Mammary epithelial cell (primary cell): Measurements from ENCODE around the gene DPAGT1.
"Not testable (repeated sequence)": the region's sequence is repeated elsewhere in the genome, so short reads cannot be mapped to it uniquely, and the experiment has no call there.

Source experiments
- CTCF ChIP-seq, 2 donors: IDR thresholded peaks in 1 of 2; conservative IDR thresholded peaks in 1 of 2; 2 replicates each; pipeline ENCODE4 v1.5.1; 2011 to 2012; ENCODE audit warnings: inconsistent platforms in 2 of 2, low read length in 2 of 2, mild to moderate bottlenecking in 2 of 2, control low read depth in 1 of 2, low read depth in 1 of 2; ENCODE audit not compliant: insufficient read depth in 1 of 2; ENCODE audit errors: extremely low read depth in 1 of 2
- EZH2 ChIP-seq: IDR thresholded peaks from 2 replicates; pipeline ENCODE4 v1.6.1; 2012; ENCODE audit warnings: low read length, inconsistent platforms, borderline replicate concordance

- not testable (repeated sequence) for TF ChIP-seq CTCF (conservative IDR thresholded peaks at IDR 0.05 in 1 of 2, IDR thresholded peaks at IDR 0.05 in 1 of 2; ENCODE audit: extremely low read depth in 1 of 2, insufficient read depth in 1 of 2, low read depth in 1 of 2, low read length in 2 of 2); EZH2
Observed at GRCh38 chr11:119139276-119139675, 37.6 kb upstream of the DPAGT1 start.
